ENCODE results near the gene DDAH2.

The DDAH2 gene

GRCh38 chr6:31776989-31777666, 48.0 kb upstream of the DDAH2 start, which contains the start of gene VWA7 (continued):
- TF ChIP-seq ZBTB11 (tag by site-specific recombination; conservative IDR thresholded peaks at IDR 0.05; ENCODE audit: low read depth) (no peak), ZNF26 (tag by site-specific recombination; IDR thresholded peaks at IDR 0.05) (no peak), ZNF488 (tag by site-specific recombination; IDR thresholded peaks at IDR 0.05) (0 out of 2 replicates have a peak, but pooled peaks have one; percentile 32), ZFP69B (tag by site-specific recombination; IDR thresholded peaks at IDR 0.05) (peak; percentile 82; the same call in 1 of the 2 replicates), ZNF169 (tag by site-specific recombination; IDR thresholded peaks at IDR 0.05) (no peak), ZNF513 (tag by site-specific recombination; IDR thresholded peaks at IDR 0.05) (peak; percentile 76), ZNF580 (tag by site-specific recombination; IDR thresholded peaks at IDR 0.05) (no peak), OSR2 (tag by site-specific recombination; IDR thresholded peaks at IDR 0.05) (peak; percentile 29; the same call in 1 of the 2 replicates), ZBTB26 (tag by site-specific recombination; optimal IDR thresholded peaks at IDR 0.05) (peak; percentile 37), ZNF248 (tag by site-specific recombination; IDR thresholded peaks at IDR 0.05) (peak; percentile 95), ZBTB8A (tag by site-specific recombination; IDR thresholded peaks at IDR 0.05) (peak; percentile 76), ZNF184 (tag by site-specific recombination; IDR thresholded peaks at IDR 0.05) (peak; percentile 99), ZIC2 (tag by site-specific recombination; IDR thresholded peaks at IDR 0.05) (peak; percentile 95), ZNF404 (tag by site-specific recombination; IDR thresholded peaks at IDR 0.05) (no peak), ZNF214 (tag by site-specific recombination; IDR thresholded peaks at IDR 0.05; ENCODE audit: borderline replicate concordance) (0 out of 2 replicates have a peak, but pooled peaks have one; percentile 56), ZNF510 (tag by site-specific recombination; IDR thresholded peaks at IDR 0.05; ENCODE audit: insufficient replicate concordance) (no peak), INSM2 (tag by site-specific recombination; IDR thresholded peaks at IDR 0.05) (peak; percentile 67; the same call in 1 of the 2 replicates), TCF7L2 (IDR thresholded peaks at IDR 0.05; ENCODE audit: borderline replicate concordance, low read depth, low read length) (no peak), KLF7 (tag by site-specific recombination; IDR thresholded peaks at IDR 0.05; ENCODE audit: borderline replicate concordance) (peak; percentile 82; the same call in 1 of the 2 replicates), ZNF37A (tag by site-specific recombination; IDR thresholded peaks at IDR 0.05) (peak; percentile 93), ZNF518A (tag by site-specific recombination; conservative IDR thresholded peaks at IDR 0.05; ENCODE audit: low read depth) (no peak), EGR2 (tag by site-specific recombination; IDR thresholded peaks at IDR 0.05; ENCODE audit: low read depth) (peak; percentile 98)

All from HEK293 (cell line).